Measurements from ENCODE around the gene CHST11.

DNA sequence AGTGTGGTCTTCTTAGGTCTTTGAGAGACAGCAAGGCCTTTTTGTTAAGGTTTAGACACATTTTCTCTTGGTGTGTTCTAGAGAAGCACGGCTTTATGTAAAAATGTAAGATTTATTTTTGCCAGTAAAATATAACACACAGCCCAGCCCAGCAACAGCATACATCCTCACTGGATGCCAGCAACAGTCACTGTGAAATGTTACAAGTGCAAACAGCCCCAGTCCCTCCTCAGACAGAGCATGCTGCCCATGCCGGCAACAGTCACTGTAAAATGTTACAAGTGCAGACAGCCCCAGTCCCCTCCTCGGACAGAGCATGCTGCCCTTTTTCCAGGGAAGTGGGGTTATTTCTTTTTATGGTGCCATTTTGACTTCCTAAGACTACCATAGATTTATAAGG is 207.6 kb downstream of the CHST11 start:
- TF ChIP-seq, protein P1, sequence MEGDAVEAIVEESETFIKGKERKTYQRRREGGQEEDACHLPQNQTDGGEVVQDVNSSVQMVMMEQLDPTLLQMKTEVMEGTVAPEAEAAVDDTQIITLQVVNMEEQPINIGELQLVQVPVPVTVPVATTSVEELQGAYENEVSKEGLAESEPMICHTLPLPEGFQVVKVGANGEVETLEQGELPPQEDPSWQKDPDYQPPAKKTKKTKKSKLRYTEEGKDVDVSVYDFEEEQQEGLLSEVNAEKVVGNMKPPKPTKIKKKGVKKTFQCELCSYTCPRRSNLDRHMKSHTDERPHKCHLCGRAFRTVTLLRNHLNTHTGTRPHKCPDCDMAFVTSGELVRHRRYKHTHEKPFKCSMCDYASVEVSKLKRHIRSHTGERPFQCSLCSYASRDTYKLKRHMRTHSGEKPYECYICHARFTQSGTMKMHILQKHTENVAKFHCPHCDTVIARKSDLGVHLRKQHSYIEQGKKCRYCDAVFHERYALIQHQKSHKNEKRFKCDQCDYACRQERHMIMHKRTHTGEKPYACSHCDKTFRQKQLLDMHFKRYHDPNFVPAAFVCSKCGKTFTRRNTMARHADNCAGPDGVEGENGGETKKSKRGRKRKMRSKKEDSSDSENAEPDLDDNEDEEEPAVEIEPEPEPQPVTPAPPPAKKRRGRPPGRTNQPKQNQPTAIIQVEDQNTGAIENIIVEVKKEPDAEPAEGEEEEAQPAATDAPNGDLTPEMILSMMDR (IDR thresholded peaks at IDR 0.05) = no peak
- no peak for TF ChIP-seq POLR2A (IDR thresholded peaks at IDR 0.05)
- no peak for TF ChIP-seq EP300 (IDR thresholded peaks at IDR 0.05)
